C4-2B (cell line): ENCODE results near the gene GFPT2.

Experiments
- H3K27ac ChIP-seq: fragments of 450-650 bp; 2 replicates; pipeline ENCODE4 v1.5.1; 2017
- CTCF ChIP-seq: fragments of 450-650 bp; conservative IDR thresholded peaks from 2 replicates; pipeline ENCODE4 v1.5.1; 2017; ENCODE audit warnings: mild to moderate bottlenecking
- ZFX ChIP-seq: fragments of 450-650 bp; IDR thresholded peaks from 2 replicates; pipeline ENCODE4 v1.6.1; 2017

Gene GFPT2

GRCh38 chr5:180326989-180327565 is 26.1 kb downstream of the GFPT2 start:
- TF ChIP-seq CTCF (no peak), ZFX (no peak)
- H3K27ac ChIP-seq = no peak overlapping the region

DNA sequence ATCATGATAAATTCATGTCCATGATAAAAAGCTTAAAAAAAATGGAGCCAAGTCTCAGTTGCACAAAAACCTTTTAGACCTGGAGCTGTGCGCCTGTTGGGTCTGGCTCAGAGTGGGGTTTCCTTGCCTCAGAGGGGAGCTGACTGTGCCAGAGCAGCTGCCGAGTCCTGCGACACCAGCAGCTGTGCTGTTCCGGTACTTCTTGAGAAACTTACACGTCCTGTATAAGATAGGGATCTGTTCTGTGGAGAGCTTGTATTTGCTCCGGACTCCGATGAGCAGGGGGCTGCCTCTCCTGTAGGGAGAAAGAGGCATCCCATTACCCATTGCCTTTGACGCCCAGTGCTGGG is 28.6 kb downstream of the GFPT2 start:
- H3K27ac ChIP-seq = no peak overlapping the region
- TF ChIP-seq ZFX = no peak
- no peak for TF ChIP-seq CTCF

GRCh38 chr5:180323941-180324600 is 29.1 kb downstream of the GFPT2 start:
- H3K27ac ChIP-seq = no peak overlapping the region
- TF ChIP-seq ZFX = no peak
- no peak for TF ChIP-seq CTCF

DNA sequence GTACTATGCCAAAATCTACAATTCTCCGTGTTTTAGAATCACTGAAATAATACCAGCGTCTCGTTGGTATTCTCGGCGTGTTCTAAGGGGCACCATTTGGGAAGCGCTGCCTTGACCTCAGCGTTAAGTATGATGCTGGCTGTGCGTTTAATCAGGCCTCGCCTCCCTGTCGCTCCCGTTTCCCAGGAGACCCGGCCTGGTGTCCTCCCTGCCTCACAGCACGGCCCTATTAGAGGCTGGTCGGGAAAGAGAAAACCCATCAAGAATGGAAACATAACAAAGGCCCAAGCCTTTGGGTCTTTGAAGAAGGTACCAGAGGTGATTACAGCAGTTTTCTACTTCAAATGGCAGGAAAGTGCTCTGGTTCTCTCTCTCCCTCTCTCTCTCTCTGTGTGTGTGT is 30.0 kb downstream of the GFPT2 start:
- no peak for TF ChIP-seq CTCF
- no peak for TF ChIP-seq ZFX
- H3K27ac ChIP-seq = no peak overlapping the region

DNA sequence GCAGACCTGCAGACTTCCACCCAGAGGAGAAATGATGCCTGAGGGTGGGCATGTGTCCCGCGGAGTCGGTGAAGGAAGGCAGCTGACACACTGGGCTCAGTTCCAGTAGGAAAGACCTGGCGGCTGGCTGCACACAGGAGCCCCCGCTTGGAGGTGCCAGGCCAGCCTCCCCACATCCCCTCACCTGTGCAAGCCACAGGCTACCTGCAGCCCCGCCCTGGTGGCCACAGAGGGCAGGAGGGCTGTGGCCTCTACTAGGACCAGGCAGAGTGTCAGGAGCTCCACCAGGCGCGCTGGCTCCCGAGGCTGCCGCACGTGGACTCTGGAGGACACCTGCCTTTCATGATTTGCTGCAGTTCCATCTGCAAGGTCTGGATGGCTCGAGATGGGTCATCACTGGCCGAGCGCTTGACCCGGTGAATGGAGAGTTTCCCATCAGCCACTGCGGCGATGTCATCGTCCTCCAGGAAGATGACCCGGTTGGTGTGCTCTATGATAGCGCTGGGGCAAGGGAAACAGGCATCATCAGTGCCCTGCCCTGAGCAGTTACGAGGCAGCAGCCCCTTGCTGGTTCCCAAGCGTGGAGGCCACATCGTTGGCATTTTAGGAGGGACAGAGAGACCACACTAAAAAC is 34.6 kb downstream of the GFPT2 start:
- no peak overlapping the region for H3K27ac ChIP-seq

DNA sequence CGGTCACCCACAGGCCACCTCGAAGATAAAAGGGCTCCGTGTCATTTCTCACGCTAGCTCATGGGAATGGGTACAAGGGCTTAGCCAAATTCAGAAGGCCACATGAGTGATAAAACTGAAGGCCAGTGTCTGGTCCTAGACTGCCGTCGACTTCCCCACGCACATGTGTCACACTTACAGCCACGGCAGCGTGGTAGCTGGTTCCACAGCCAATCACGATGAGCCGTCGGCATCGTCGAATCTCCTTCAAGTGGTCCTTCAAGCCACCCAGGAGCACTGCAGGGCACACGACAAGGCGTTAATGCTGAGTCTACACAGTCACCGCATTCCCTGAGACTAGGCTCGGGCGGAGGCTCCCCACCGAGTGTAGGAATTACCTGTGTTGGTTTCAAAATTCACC is 36.5 kb downstream of the GFPT2 start:
- TF ChIP-seq ZFX (no peak), CTCF (no peak)
- no peak overlapping the region for H3K27ac ChIP-seq

More for the DNA sequence above, 34.6 kb downstream of the GFPT2 start:
- TF ChIP-seq CTCF = no peak

DNA sequence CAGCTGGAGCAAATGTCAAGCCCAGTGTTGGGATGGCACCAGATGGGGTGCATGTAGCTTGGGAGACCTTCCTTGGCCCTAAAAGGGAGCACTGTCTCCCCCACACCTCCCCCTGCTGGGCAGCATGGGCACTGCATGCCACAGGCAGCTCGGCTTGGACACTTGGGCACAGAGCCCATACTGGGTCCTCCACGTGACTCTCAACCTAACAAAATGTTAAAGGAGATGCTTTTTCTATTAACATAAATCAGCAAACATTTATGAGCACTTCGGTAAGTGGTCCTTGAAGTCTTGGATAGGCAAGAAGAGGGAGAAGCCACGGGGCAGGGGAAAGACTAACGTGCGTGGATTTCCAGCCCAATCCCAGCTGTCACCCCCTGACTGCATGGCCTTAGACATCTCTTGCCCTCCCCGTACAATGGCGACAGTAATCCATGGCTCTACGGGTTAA is 37.3 kb downstream of the GFPT2 start:
- no peak for TF ChIP-seq ZFX
- peak; percentile 99 for TF ChIP-seq CTCF
- H3K27ac ChIP-seq = no peak overlapping the region
